MCF 10A (cell line): Measurements from ENCODE around the gene MYL4. TPM values are rescaled to one million over a fixed set of nuclear protein-coding genes. Genes with fewer than 3 reads are reported as not detected.

Experiments
- BruUV-seq: library from RNA; stranded (reverse); fragments of 400-500 nt; replicated peaks from 2 replicates; lab custom pipeline; 2021; lab: Mats Ljungman, UMichigan
- CTCF ChIA-PET: fragments of 300-600 bp; sonication (Branson Sonifier 250); formaldehyde crosslinking; extraction: SDS; loops from one replicate; lab custom pipeline; 2021; ENCODE audit warnings: antibody characterized with exemption, inconsistent platforms; lab: Yijun Ruan, JAX
- POLR2A ChIA-PET: fragments of 300-600, 350-650 bp; sonication (Branson Sonifier 250); formaldehyde crosslinking; extraction: SDS; loops from one replicate; lab custom pipeline; 2020; ENCODE audit warnings: antibody characterized with exemption, inconsistent platforms; lab: Yijun Ruan, JAX
- DNase-seq: peaks from one replicate; pipeline ENCODE4 v3.0.0-alpha.2; 2018; ENCODE audit not compliant: unreplicated experiment
- H3K27ac Mint-ChIP-seq: one replicate; pipeline ENCODE4 v1.8.0; 2022; ENCODE audit warnings: mild to moderate bottlenecking, low read depth, mixed read lengths; ENCODE audit not compliant: unreplicated experiment
- H3K27me3 Mint-ChIP-seq: one replicate; pipeline ENCODE4 v1.8.0; 2022; ENCODE audit warnings: mixed read lengths; ENCODE audit not compliant: insufficient read depth, unreplicated experiment
- H3K36me3 Mint-ChIP-seq: one replicate; pipeline ENCODE4 v1.8.0; 2022; ENCODE audit warnings: mild to moderate bottlenecking, moderate library complexity, mixed read lengths; ENCODE audit not compliant: insufficient read depth, unreplicated experiment
- H3K4me1 Mint-ChIP-seq: one replicate; pipeline ENCODE4 v1.8.0; 2022; ENCODE audit warnings: mixed read lengths; ENCODE audit not compliant: insufficient read depth, unreplicated experiment
- H3K4me3 Mint-ChIP-seq: one replicate; pipeline ENCODE4 v1.8.0; 2022; ENCODE audit warnings: mild to moderate bottlenecking, moderate library complexity, mixed read lengths; ENCODE audit not compliant: unreplicated experiment
- H3K9me3 Mint-ChIP-seq: one replicate; pipeline ENCODE4 v1.8.0; 2022; ENCODE audit warnings: mixed read lengths; ENCODE audit not compliant: unreplicated experiment
- intact Hi-C: fragments of 100-400 bp; cut with micrococcal nuclease; formaldehyde crosslinking; loops from 2 replicates; pipeline ENCODE4 v1.14.1; 2022
- total RNA-seq: library from RNA; stranded (reverse); gene quantifications from 2 replicates; pipeline ENCODE4 v1.2.3, GENCODE V29; 2022
- TF ChIP-seq, protein P1 (sequence below): fragments of 200-600 bp; IDR thresholded peaks from one replicate; pipeline ENCODE4 v1.8.0; 2022; ENCODE audit warnings: antibody characterized with exemption, mild to moderate bottlenecking; ENCODE audit not compliant: unreplicated experiment

Gene MYL4
- total RNA-seq, 1 experiment from 2014 or later: not detected

- no peak overlapping the region for H3K27ac Mint-ChIP-seq
- H3K27me3 Mint-ChIP-seq: peaks cover 11% of the 10 kb centered on the region
- no peaks in the 10 kb centered on the region for H3K9me3 Mint-ChIP-seq
- POLR2A ChIA-PET: no interaction called here
- CTCF ChIA-PET: interaction anchor here (0.7 to 0.8 kb wide), 2 partner anchors 96 to 397 kb away, joined by 3 read pairs; no protein-coding TSS in a partner anchor
- no peak overlapping the region for H3K4me3 Mint-ChIP-seq
- H3K4me1 Mint-ChIP-seq: peaks cover 6% of the 10 kb centered on the region
- TF ChIP-seq, protein P1, sequence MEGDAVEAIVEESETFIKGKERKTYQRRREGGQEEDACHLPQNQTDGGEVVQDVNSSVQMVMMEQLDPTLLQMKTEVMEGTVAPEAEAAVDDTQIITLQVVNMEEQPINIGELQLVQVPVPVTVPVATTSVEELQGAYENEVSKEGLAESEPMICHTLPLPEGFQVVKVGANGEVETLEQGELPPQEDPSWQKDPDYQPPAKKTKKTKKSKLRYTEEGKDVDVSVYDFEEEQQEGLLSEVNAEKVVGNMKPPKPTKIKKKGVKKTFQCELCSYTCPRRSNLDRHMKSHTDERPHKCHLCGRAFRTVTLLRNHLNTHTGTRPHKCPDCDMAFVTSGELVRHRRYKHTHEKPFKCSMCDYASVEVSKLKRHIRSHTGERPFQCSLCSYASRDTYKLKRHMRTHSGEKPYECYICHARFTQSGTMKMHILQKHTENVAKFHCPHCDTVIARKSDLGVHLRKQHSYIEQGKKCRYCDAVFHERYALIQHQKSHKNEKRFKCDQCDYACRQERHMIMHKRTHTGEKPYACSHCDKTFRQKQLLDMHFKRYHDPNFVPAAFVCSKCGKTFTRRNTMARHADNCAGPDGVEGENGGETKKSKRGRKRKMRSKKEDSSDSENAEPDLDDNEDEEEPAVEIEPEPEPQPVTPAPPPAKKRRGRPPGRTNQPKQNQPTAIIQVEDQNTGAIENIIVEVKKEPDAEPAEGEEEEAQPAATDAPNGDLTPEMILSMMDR: no peak
- intact Hi-C loops: no loop called here
- DNase-seq: no peak
- BruUV-seq: no TSS peak
- H3K36me3 Mint-ChIP-seq: no peaks in the 10 kb centered on the region
Measured at GRCh38 chr17:47218896-47219430, 9.8 kb downstream of the MYL4 start.

DNA sequence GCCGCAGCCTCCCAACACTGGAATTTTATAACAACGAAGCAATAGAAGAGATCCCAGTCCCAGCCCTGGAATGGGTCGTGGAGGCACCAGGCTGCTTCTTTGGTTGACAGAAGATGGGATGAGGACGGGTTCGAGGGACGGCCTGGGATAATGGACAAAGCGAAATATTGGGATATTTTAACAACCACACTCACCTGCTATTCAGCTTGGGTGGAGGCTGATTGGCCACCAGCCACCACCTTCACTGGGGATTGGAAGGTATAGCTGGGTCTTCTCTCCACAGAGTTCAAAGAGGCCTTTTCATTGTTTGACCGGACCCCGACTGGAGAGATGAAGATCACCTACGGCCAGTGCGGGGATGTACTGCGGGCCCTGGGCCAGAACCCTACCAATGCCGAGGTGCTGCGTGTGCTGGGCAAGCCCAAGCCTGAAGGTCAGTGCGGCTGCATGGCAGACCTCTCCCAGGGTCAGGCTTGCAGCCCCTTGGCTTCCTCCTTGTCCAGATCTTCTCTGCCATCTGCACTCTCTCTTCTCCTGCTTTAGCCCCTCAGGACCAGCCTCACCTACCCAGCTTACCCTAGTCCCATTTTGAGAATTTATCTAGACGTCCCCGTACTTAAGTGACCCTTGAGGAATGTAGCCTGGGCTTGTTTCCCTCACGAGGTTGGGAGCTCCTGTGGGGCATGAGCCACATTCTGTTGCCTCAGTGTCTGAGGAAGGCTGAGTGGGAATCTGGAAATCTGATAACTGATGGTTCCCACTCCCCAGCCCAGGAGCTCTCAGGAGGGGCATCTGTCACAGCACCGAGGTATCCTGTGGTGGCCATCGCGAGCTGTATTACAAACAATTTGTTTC lies 10.7 kb downstream of the MYL4 start:
- Mint-ChIP-seq H3K4me3 (no peak overlapping the region), H3K9me3 (no peaks in the 10 kb centered on the region), H3K27ac (no peak overlapping the region), H3K4me1 (peaks cover 10% of the 10 kb centered on the region), H3K36me3 (no peaks in the 10 kb centered on the region), H3K27me3 (peaks cover 2% of the 10 kb centered on the region)
- TF ChIP-seq, protein P1: no peak
- CTCF ChIA-PET: interaction anchor here (0.7 kb wide), 1 partner anchor 96 kb away, joined by 3 read pairs; no protein-coding TSS in a partner anchor
- no TSS peak for BruUV-seq
- DNase-seq: no peak
- intact Hi-C loops: no loop called here
- POLR2A ChIA-PET: interaction anchor here (1.0 kb wide), 1 partner anchor 30 kb away, joined by 3 read pairs; the partner anchor contains the start of gene CDC27

DNA sequence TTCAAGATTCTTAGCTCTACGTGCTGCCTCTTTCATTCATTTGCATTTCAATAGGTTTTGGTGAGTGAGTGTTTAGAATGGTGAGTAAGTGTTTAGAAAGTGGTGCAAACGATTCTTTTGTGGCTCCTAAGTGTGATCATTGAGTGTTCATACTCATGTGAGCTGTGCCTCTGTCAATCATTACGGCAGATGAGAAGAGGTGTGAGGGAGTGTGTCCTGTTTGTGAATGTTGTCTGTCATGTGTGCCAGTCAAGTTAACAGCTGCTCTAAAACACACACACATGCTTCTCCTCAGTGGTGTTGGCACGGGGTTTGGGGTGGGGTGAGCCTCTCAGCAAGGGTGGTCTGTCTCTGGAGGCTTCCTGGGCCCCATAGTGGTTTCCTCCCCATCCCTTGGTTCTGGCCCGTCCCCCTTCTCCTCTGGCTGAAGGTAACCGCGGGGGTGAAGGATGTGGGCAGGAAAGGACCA lies 11.4 kb downstream of the MYL4 start:
- H3K27ac Mint-ChIP-seq: no peak overlapping the region
- intact Hi-C loops: no loop called here
- H3K36me3 Mint-ChIP-seq: no peaks in the 10 kb centered on the region
- no peak for DNase-seq
- H3K9me3 Mint-ChIP-seq: no peaks in the 10 kb centered on the region
- no peaks in the 10 kb centered on the region for H3K27me3 Mint-ChIP-seq
- H3K4me1 Mint-ChIP-seq: peaks cover 17% of the 10 kb centered on the region
- H3K4me3 Mint-ChIP-seq: no peak overlapping the region
- BruUV-seq: no TSS peak
- ChIA-PET POLR2A (interaction anchor here (1.0 kb wide), 1 partner anchor 31 kb away, joined by 3 read pairs; the partner anchor contains the start of gene CDC27), CTCF (no interaction called here)
- TF ChIP-seq, protein P1: no peak

DNA sequence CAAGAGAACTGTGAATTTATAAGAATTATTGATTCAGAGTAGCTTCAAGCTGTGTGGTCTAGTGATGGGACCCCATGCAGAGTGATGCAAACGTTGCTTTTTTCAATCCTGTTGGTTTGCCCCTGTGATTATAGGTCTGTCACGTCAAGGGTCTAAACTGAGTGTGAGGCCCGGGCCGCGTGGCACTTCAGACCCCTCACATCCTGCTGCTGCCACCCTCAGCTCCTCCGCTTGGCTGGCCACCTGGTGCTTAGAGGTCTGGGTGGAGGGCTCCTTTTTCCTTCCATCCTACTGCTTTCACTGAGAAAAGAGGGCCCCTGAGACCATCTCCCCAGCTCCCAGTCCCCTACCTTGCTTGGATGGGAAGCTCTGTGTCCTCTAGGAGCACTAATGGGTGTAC lies 12.0 kb downstream of the MYL4 start:
- no TSS peak for BruUV-seq
- POLR2A ChIA-PET: interaction anchor here (1.0 kb wide), 1 partner anchor 32 kb away, joined by 3 read pairs; the partner anchor contains the start of gene CDC27

More for the DNA sequence above, 12.0 kb downstream of the MYL4 start:
- DNase-seq: no peak
- Mint-ChIP-seq H3K4me3 (no peak overlapping the region), H3K4me1 (peaks cover 23% of the 10 kb centered on the region), H3K9me3 (no peaks in the 10 kb centered on the region), H3K36me3 (no peaks in the 10 kb centered on the region), H3K27me3 (no peaks in the 10 kb centered on the region), H3K27ac (peak overlapping the region; percentile 46)
- CTCF ChIA-PET: no interaction called here
- TF ChIP-seq, protein P1: no peak
- intact Hi-C loops: no loop called here
